KG1 (cell line): ENCODE measurements around the gene SHB.

Experiments
- DNase-seq: peaks from one replicate; lab custom pipeline; 2025; lab: John Stamatoyannopoulos, UW

SHB gene

GRCh38 chr9:37989701-37990100 is 79.3 kb downstream of the SHB start:
- no peak for DNase-seq

GRCh38 chr9:37988602-37989001 is 80.4 kb downstream of the SHB start:
- no peak for DNase-seq

- no peak for DNase-seq
These were observed 81.0 kb downstream of the SHB start for GRCh38 chr9:37988041-37988440.

GRCh38 chr9:37987467-37987981 is 81.5 kb downstream of the SHB start:
- no peak for DNase-seq

- no peak for DNase-seq
These were observed 82.2 kb downstream of the SHB start for GRCh38 chr9:37986771-37987258.

GRCh38 chr9:37986001-37986400 is 83.0 kb downstream of the SHB start:
- no peak for DNase-seq

GRCh38 chr9:37984672-37985611 is 84.1 kb downstream of the SHB start:
- no peak for DNase-seq

- no peak for DNase-seq
These were observed 84.8 kb downstream of the SHB start for GRCh38 chr9:37984278-37984671.

- no peak for DNase-seq
These were observed 85.5 kb downstream of the SHB start for GRCh38 chr9:37983381-37984067.

- no peak for DNase-seq
These were observed 89.2 kb downstream of the SHB start for GRCh38 chr9:37979844-37980243.

GRCh38 chr9:37978983-37979382 is 90.0 kb downstream of the SHB start:
- no peak for DNase-seq

GRCh38 chr9:37978481-37978864 is 90.6 kb downstream of the SHB start:
- no peak for DNase-seq

GRCh38 chr9:37977851-37978480 is 91.1 kb downstream of the SHB start:
- DNase-seq: no peak

- no peak for DNase-seq
These were observed 92.1 kb downstream of the SHB start for GRCh38 chr9:37976714-37977477.

- no peak for DNase-seq
These were observed 93.4 kb downstream of the SHB start for GRCh38 chr9:37975639-37976038.

- DNase-seq: no peak
These were observed 94.4 kb downstream of the SHB start for GRCh38 chr9:37974506-37975173.

- no peak for DNase-seq
These were observed 96.6 kb downstream of the SHB start for GRCh38 chr9:37972351-37972848.

GRCh38 chr9:37971691-37972090 is 97.3 kb downstream of the SHB start:
- no peak for DNase-seq

- no peak for DNase-seq
These were observed 97.9 kb downstream of the SHB start for GRCh38 chr9:37971108-37971459.

- no peak for DNase-seq
These were observed 98.5 kb downstream of the SHB start for GRCh38 chr9:37970301-37971107.
